ENCODE results near the gene MAML2.

GRCh38 chr11:96237766-96238266 is 105.2 kb downstream of the MAML2 start:
- no peak for TF ChIP-seq POLR2A (IDR thresholded peaks at IDR 0.05; ENCODE audit: control extremely low read depth in 1 of 2, low read depth in 2 of 2, low read length in 2 of 2)
- TF ChIP-seq CTCF (IDR thresholded peaks at IDR 0.05; ENCODE audit: control extremely low read depth in 1 of 3, insufficient read depth in 1 of 3, low read depth in 1 of 3, low read length in 3 of 3) = no peak
- no peak for TF ChIP-seq USF2 (IDR thresholded peaks at IDR 0.05; ENCODE audit: low read length)
- TF ChIP-seq RNF2 (IDR thresholded peaks at IDR 0.05; ENCODE audit: borderline replicate concordance, low read depth, low read length, missing control alignments, poor library complexity, severe bottlenecking) = no peak
- TF ChIP-seq CHD1 (IDR thresholded peaks at IDR 0.05; ENCODE audit: low read depth, low read length) = no peak
- no peak for TF ChIP-seq MAFK (IDR thresholded peaks at IDR 0.05; ENCODE audit: low read depth, low read length)
- no peak for TF ChIP-seq EZH2 (IDR thresholded peaks at IDR 0.05; ENCODE audit: low read depth, low read length, severe bottlenecking)
- TF ChIP-seq POLR2AphosphoS5 (IDR thresholded peaks at IDR 0.05; ENCODE audit: low read depth, low read length) = no peak
- no peak for TF ChIP-seq EGR1 (IDR thresholded peaks at IDR 0.05; ENCODE audit: borderline replicate concordance, low read depth, low read length)
- no peak for TF ChIP-seq CREB1 (IDR thresholded peaks at IDR 0.05)
- no peak for TF ChIP-seq RFX5 (IDR thresholded peaks at IDR 0.05; ENCODE audit: borderline replicate concordance, low read depth, low read length)
- TF ChIP-seq SIN3A (conservative IDR thresholded peaks at IDR 0.05 in 1 of 2, IDR thresholded peaks at IDR 0.05 in 1 of 2; ENCODE audit: low read depth in 1 of 2, low read length in 2 of 2) = no peak
